ENCODE results near the gene CASTOR2. TPM values are rescaled to one million over a fixed set of nuclear protein-coding genes. Genes with fewer than 3 reads are reported as not detected.
"Not testable (repeated sequence)": the region's sequence is repeated elsewhere in the genome, so short reads cannot be mapped to it uniquely, and the experiment has no call there.

CASTOR2 gene
- total RNA-seq, 2 donors from 2014 or later, result 96.5 to 116 TPM

- TF ChIP-seq CTCF (conservative IDR thresholded peaks at IDR 0.05), result no peak
- no peak overlapping the region for H3K27ac Mint-ChIP-seq
- H3K27ac ChIP-seq (ENCODE audit: low read depth, low read length), result no peak overlapping the region
- DNase-seq, result no peak
- no peaks in the 10 kb centered on the region for H3K27me3 ChIP-seq (ENCODE audit: control insufficient read depth, insufficient read depth, low read length, poor library complexity, severe bottlenecking)
- H3K36me3 ChIP-seq (ENCODE audit: control insufficient read depth, insufficient read depth, low read length), result peaks cover 76% of the 10 kb centered on the region
- H3K27me3 Mint-ChIP-seq (ENCODE audit: insufficient read depth), result no peaks in the 10 kb centered on the region
- H3K4me1 ChIP-seq (ENCODE audit: control insufficient read depth, insufficient read depth, low read length), result no peaks in the 10 kb centered on the region
- H3K36me3 Mint-ChIP-seq (ENCODE audit: low read depth), result peaks cover 66% of the 10 kb centered on the region
- H3K9ac ChIP-seq (ENCODE audit: extremely low read depth, low read length, poor library complexity, severe bottlenecking), result no peak overlapping the region
- WGBS, 2 experiments (ENCODE audit: insufficient coverage in 1 of 2, insufficient read length in 1 of 2), result 96 to 100% methylated on average over 7 to 9 of the region's 9 CpGs
- H3K4me3 ChIP-seq (ENCODE audit: low read length), result no peak overlapping the region
- H3K9me3 Mint-ChIP-seq, result no peaks in the 10 kb centered on the region
- H3K9me3 ChIP-seq (ENCODE audit: control insufficient read depth, low read length), result no peaks in the 10 kb centered on the region
- H3K4me3 Mint-ChIP-seq, result no peak overlapping the region
- H3K4me1 Mint-ChIP-seq, result no peaks in the 10 kb centered on the region
Measured at GRCh38 chr7:75066521-75066920, 102.0 kb downstream of the CASTOR2 start.

- Histone ChIP-seq H3K36me3 (ENCODE audit: control insufficient read depth, insufficient read depth, low read length) (peaks cover 33% of the 10 kb centered on the region), H3K27me3 (ENCODE audit: control insufficient read depth, insufficient read depth, low read length, poor library complexity, severe bottlenecking) (no peaks in the 10 kb centered on the region), H3K4me3 (ENCODE audit: low read length) (peak overlapping the region; percentile 84), H3K4me1 (ENCODE audit: control insufficient read depth, insufficient read depth, low read length) (no peaks in the 10 kb centered on the region), H3K9me3 (ENCODE audit: control insufficient read depth, low read length) (no peaks in the 10 kb centered on the region), H3K27ac (ENCODE audit: low read depth, low read length) (peak overlapping the region; percentile 92), H3K9ac (ENCODE audit: extremely low read depth, low read length, poor library complexity, severe bottlenecking) (peak overlapping the region; percentile 89)
- peak overlapping the region; percentile 96 for H3K27ac Mint-ChIP-seq
- no peaks in the 10 kb centered on the region for H3K27me3 Mint-ChIP-seq (ENCODE audit: insufficient read depth)
- TF ChIP-seq CTCF (conservative IDR thresholded peaks at IDR 0.05), result no peak
- no peaks in the 10 kb centered on the region for H3K9me3 Mint-ChIP-seq
- peak overlapping the region; percentile 82 for H3K4me3 Mint-ChIP-seq
- peaks cover 3% of the 10 kb centered on the region for H3K4me1 Mint-ChIP-seq
- WGBS, 2 experiments (ENCODE audit: insufficient coverage in 1 of 2, insufficient read length in 1 of 2), result 5 to 7% methylated on average over 6 to 9 of the region's 9 CpGs
- DNase-seq, result no peak
- peaks cover 26% of the 10 kb centered on the region for H3K36me3 Mint-ChIP-seq (ENCODE audit: low read depth)
Measured at GRCh38 chr7:75072981-75073283, 108.4 kb downstream of the CASTOR2 start.

GRCh38 chr7:75074262-75074641, 109.7 kb downstream of the CASTOR2 start:
- not testable (repeated sequence) for H3K27ac ChIP-seq (ENCODE audit: low read depth, low read length); H3K9me3 Mint-ChIP-seq; H3K4me1 Mint-ChIP-seq; H3K9me3 ChIP-seq (ENCODE audit: control insufficient read depth, low read length); H3K27ac Mint-ChIP-seq; H3K27me3 ChIP-seq (ENCODE audit: control insufficient read depth, insufficient read depth, low read length, poor library complexity, severe bottlenecking); H3K27me3 Mint-ChIP-seq (ENCODE audit: insufficient read depth); H3K9ac ChIP-seq (ENCODE audit: extremely low read depth, low read length, poor library complexity, severe bottlenecking); DNase-seq; H3K4me1 ChIP-seq (ENCODE audit: control insufficient read depth, insufficient read depth, low read length)
- Mint-ChIP-seq H3K4me3 (peak overlapping the region; percentile 82), H3K36me3 (ENCODE audit: low read depth) (peaks cover 17% of the 10 kb centered on the region)
- Histone ChIP-seq H3K36me3 (ENCODE audit: control insufficient read depth, insufficient read depth, low read length) (peaks cover 23% of the 10 kb centered on the region), H3K4me3 (ENCODE audit: low read length) (peak overlapping the region; percentile 84)
- 86% methylated on average over 2 of the region's 8 CpGs; no CpG with 5 or more reads in 1 of the 2 experiments for WGBS, 2 experiments (ENCODE audit: insufficient coverage in 1 of 2, insufficient read length in 1 of 2)

Other genes starting within 250 kb of the CASTOR2 start
- gene NCF1, start 190.7 kb upstream of the CASTOR2 start, total RNA-seq, result under 1 TPM in 1 of 2 donors, not detected in 1; 0.37 TPM
- 10 to 100 TPM in 1 of 2 donors, 1 to 10 TPM in 1; 8.3 to 12.7 TPM for gene GTF2IRD2, start 113.1 kb upstream of the CASTOR2 start, total RNA-seq
- gene RCC1L, start 109.1 kb downstream of the CASTOR2 start, total RNA-seq, result 10 to 100 TPM; 48.8 to 53.5 TPM
- gene GTF2IRD2B, start 127.9 kb downstream of the CASTOR2 start, total RNA-seq, result 10 to 100 TPM; 13.6 to 24.0 TPM

Measured in endodermal cell (in vitro differentiated cells).